Transverse colon (tissue), 4 donors: ENCODE data around the gene CCDC178.

Source experiments
- EP300 ChIP-seq: sonication (generic); formaldehyde crosslinking; IDR thresholded peaks from one replicate; pipeline ENCODE4 v1.6.1; 2017; ENCODE audit warnings: antibody characterized with exemption, low read depth
- POLR2A ChIP-seq: fragments of 450-650 bp; IDR thresholded peaks from one replicate; pipeline ENCODE4 v1.6.1; 2016; ENCODE audit warnings: antibody characterized with exemption, mild to moderate bottlenecking, moderate library complexity
- POLR2AphosphoS5 ChIP-seq, 3 donors: sonication (generic); formaldehyde crosslinking; IDR thresholded peaks; one replicate each; pipeline ENCODE4 v1.6.1; 2016; ENCODE audit warnings: antibody characterized with exemption in 3 of 3
- TF ChIP-seq, protein P1 (sequence below), 5 experiments: fragments of 200-600 bp in 3 of 5; fragments of 450-650 bp in 2 of 5; sonication (generic) in 3 of 5; IDR thresholded peaks; 1 replicate in 2 of 5; 2 replicates in 3 of 5; pipeline ENCODE4 v1.5.1; 2016 to 2017; ENCODE audit warnings: antibody characterized with exemption in 5 of 5, inconsistent platforms in 3 of 5, mild to moderate bottlenecking in 2 of 5, moderate library complexity in 1 of 5

DNA sequence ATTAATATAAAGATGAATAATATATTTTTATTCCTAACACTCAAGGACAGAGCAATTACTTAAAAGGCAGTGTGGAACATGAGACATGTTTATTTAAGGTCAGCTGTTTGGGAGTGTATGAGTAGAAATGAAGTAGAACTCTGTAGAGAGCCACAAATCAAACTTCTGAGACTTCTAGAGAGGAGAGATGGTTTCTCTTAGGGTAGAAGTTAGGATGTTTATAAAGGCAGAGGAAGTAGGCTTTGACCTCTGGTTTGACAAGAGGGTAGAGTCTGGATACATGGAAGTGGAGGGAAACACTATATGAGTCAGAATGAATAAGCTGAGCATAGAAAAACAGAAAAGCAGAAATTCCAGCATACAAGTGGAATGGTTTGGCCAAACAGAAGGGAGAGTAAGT lies 405.6 kb downstream of the CCDC178 start:
- TF ChIP-seq, protein P1, sequence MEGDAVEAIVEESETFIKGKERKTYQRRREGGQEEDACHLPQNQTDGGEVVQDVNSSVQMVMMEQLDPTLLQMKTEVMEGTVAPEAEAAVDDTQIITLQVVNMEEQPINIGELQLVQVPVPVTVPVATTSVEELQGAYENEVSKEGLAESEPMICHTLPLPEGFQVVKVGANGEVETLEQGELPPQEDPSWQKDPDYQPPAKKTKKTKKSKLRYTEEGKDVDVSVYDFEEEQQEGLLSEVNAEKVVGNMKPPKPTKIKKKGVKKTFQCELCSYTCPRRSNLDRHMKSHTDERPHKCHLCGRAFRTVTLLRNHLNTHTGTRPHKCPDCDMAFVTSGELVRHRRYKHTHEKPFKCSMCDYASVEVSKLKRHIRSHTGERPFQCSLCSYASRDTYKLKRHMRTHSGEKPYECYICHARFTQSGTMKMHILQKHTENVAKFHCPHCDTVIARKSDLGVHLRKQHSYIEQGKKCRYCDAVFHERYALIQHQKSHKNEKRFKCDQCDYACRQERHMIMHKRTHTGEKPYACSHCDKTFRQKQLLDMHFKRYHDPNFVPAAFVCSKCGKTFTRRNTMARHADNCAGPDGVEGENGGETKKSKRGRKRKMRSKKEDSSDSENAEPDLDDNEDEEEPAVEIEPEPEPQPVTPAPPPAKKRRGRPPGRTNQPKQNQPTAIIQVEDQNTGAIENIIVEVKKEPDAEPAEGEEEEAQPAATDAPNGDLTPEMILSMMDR (IDR thresholded peaks at IDR 0.05): no peak
- TF ChIP-seq POLR2A (no peak), EP300 (no peak), POLR2AphosphoS5 (IDR thresholded peaks at IDR 0.05) (no peak)
